PC-9 (cell line): ENCODE results near the gene TMEM119. TPM values are rescaled to one million over a fixed set of nuclear protein-coding genes. Genes with fewer than 3 reads are reported as not detected.

ENCODE experiments used
- BruUV-seq: library from RNA; stranded (reverse); fragments of 400-500 nt; replicated peaks from 2 replicates; lab custom pipeline; 2021; lab: Mats Ljungman, UMichigan
- CTCF ChIA-PET: fragments of 300-600 bp; sonication (Branson Sonifier 250); formaldehyde crosslinking; loops from one replicate; lab custom pipeline; 2022; ENCODE audit warnings: antibody characterized with exemption; lab: Charles Lee
- POLR2A ChIA-PET: fragments of 300-600 bp; sonication (Branson Sonifier 250); formaldehyde crosslinking; loops from one replicate; lab custom pipeline; 2022; ENCODE audit warnings: antibody characterized with exemption; ENCODE audit not compliant: unreplicated experiment; lab: Charles Lee
- DNase-seq, 2 experiments: peaks; one replicate each; pipeline versions ENCODE4 v3.0.0 to v3.0.0-alpha.2; 2015 to 2022; ENCODE audit warnings: mixed read lengths in 1 of 2
- H2AFZ ChIP-seq: fragments of 200-600 bp; sonication (generic); 2 replicates; pipeline ENCODE4 v1.8.1; 2017; ENCODE audit warnings: antibody characterized with exemption
- H3F3A ChIP-seq: fragments of 200-600 bp; sonication (generic); 2 replicates; pipeline ENCODE4 v1.8.1; 2017; ENCODE audit warnings: antibody characterized with exemption, mild to moderate bottlenecking, low read depth; ENCODE audit not compliant: insufficient read depth
- H3K27ac ChIP-seq: fragments of 200-600 bp; sonication (generic); 2 replicates; pipeline ENCODE4 v1.6.1; 2016; ENCODE audit warnings: mixed run types
- H3K27me3 ChIP-seq: fragments of 200-600 bp; sonication (generic); 2 replicates; pipeline ENCODE4 v1.6.1; 2016; ENCODE audit warnings: low read depth, mixed run types; ENCODE audit not compliant: insufficient read depth
- H3K36me3 ChIP-seq: fragments of 200-600 bp; sonication (generic); 2 replicates; pipeline ENCODE4 v1.6.1; 2016; ENCODE audit warnings: low read depth, mixed run types
- H3K4me1 ChIP-seq: fragments of 200-600 bp; sonication (generic); replicated peaks from 2 replicates; pipeline ENCODE4 v1.6.1; 2016; ENCODE audit warnings: mixed run types; ENCODE audit not compliant: insufficient read depth
- H3K4me2 ChIP-seq: fragments of 200-600 bp; sonication (generic); 2 replicates; pipeline ENCODE4 v1.6.1; 2017; ENCODE audit warnings: mixed run types
- H3K4me3 ChIP-seq: fragments of 200-600 bp; sonication (generic); 2 replicates; pipeline ENCODE4 v1.6.1; 2016; ENCODE audit warnings: mixed run types
- H3K79me2 ChIP-seq: fragments of 200-600 bp; sonication (generic); 2 replicates; pipeline ENCODE4 v1.6.1; 2017; ENCODE audit warnings: low read depth, mixed run types
- H3K9me2 ChIP-seq: fragments of 200-600 bp; sonication (generic); 2 replicates; pipeline ENCODE4 v1.8.1; 2017; ENCODE audit warnings: mild to moderate bottlenecking; ENCODE audit not compliant: insufficient read depth
- H3K9me3 ChIP-seq: fragments of 200-600 bp; sonication (generic); 2 replicates; pipeline ENCODE4 v1.8.1; 2016; ENCODE audit warnings: low read depth; ENCODE audit not compliant: insufficient read depth
- H4K20me1 ChIP-seq: fragments of 200-600 bp; sonication (generic); 2 replicates; pipeline ENCODE4 v1.8.1; 2017; ENCODE audit not compliant: insufficient read depth
- EZH2 ChIP-seq: fragments of 200-600 bp; sonication (generic); IDR thresholded peaks from 2 replicates; pipeline ENCODE4 v1.8.0; 2017; ENCODE audit warnings: antibody characterized with exemption, low read depth
- intact Hi-C: fragments of 100-400 bp; cut with micrococcal nuclease; formaldehyde crosslinking; loops from one replicate; pipeline ENCODE4 v1.10.0; 2022; ENCODE audit not compliant: unreplicated experiment
- total RNA-seq: library from RNA; stranded (reverse); gene quantifications from 2 replicates; pipeline ENCODE4 v1.2.3, GENCODE V29; 2021
- TF ChIP-seq, protein P1 (sequence below): fragments of 200-600 bp; sonication (generic); conservative IDR thresholded peaks from 2 replicates; pipeline ENCODE4 v1.6.1; 2017; ENCODE audit warnings: mixed run types, antibody characterized with exemption, mild to moderate bottlenecking, moderate library complexity

TMEM119 gene
- total RNA-seq, 1 experiment from 2014 or later, result not detected

DNA sequence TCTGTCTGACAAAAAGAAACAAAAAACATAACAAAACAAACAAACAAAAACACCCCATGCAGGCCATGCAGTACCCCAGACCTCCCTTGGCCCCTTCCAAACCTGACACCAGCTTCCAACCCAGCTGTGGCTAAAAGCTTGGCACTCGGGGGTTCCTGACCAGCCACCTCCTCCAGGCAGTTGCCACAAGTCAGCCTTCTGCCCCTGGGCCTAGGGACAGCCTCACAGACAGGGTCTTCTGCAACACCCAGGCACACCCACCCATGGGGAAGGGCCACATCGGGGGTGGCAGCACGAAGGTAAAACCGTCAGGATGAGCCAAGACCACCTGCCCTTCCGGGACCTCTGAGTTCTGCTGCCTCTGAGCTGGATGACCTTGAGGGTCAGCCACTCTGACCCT lies 10.7 kb upstream of the TMEM119 start:
- no TSS peak for BruUV-seq
- POLR2A ChIA-PET, result no interaction called here
- no peak overlapping the region for H3K4me3 ChIP-seq
- H2AFZ ChIP-seq, result no peak overlapping the region
- H3K9me2 ChIP-seq, result no peaks in the 10 kb centered on the region
- H3K79me2 ChIP-seq, result no peaks in the 10 kb centered on the region
- no peak overlapping the region for H3K4me2 ChIP-seq
- TF ChIP-seq, protein P1, sequence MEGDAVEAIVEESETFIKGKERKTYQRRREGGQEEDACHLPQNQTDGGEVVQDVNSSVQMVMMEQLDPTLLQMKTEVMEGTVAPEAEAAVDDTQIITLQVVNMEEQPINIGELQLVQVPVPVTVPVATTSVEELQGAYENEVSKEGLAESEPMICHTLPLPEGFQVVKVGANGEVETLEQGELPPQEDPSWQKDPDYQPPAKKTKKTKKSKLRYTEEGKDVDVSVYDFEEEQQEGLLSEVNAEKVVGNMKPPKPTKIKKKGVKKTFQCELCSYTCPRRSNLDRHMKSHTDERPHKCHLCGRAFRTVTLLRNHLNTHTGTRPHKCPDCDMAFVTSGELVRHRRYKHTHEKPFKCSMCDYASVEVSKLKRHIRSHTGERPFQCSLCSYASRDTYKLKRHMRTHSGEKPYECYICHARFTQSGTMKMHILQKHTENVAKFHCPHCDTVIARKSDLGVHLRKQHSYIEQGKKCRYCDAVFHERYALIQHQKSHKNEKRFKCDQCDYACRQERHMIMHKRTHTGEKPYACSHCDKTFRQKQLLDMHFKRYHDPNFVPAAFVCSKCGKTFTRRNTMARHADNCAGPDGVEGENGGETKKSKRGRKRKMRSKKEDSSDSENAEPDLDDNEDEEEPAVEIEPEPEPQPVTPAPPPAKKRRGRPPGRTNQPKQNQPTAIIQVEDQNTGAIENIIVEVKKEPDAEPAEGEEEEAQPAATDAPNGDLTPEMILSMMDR, result no peak
- TF ChIP-seq EZH2, result no peak
- no peaks in the 10 kb centered on the region for H4K20me1 ChIP-seq
- CTCF ChIA-PET, result no interaction called here
- H3K36me3 ChIP-seq, result no peaks in the 10 kb centered on the region
- H3K9me3 ChIP-seq, result no peaks in the 10 kb centered on the region
- H3K27ac ChIP-seq, result no peak overlapping the region
- intact Hi-C loops, result no loop called here
- no peaks in the 10 kb centered on the region for H3K27me3 ChIP-seq
- H3F3A ChIP-seq, result no peaks in the 10 kb centered on the region
- no peak for DNase-seq
- H3K4me1 ChIP-seq, result 0 out of 2 replicates have a peak, but pooled peaks cover 5% of the 10 kb centered on the region

DNA sequence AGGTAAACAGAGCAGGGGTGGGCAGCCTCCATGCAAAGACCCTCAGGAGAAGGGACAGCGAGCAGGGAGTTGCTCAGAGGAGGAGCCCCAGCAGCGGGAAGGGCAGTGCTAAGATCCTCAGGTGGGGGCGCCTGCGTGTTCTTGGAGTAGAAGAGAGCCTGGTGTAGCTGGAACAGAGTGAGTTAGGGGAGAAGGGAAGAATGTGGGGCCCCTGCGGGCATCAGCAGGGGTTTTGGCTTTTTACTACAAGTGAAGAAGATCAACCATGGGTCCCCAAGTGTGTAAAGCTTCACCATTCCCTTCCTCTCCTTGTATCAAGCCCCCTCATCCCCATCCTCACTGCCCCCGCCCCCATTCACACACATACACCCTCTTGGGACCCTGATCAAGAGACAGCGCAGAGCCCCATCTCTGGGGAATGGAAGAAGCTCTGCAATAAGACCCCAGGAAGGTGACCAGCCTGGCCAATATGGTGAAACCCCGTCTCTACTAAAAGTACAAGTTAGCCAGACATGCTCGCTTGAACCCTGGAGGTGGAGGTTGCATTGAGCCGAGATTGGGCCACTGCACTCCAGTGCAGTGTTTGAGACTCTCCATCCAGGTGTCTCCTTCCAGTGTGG lies 10.2 kb upstream of the TMEM119 start:
- H4K20me1 ChIP-seq, result no peaks in the 10 kb centered on the region
- DNase-seq, result no peak
- H3K36me3 ChIP-seq, result no peaks in the 10 kb centered on the region
- no peaks in the 10 kb centered on the region for H3K9me2 ChIP-seq
- no peak overlapping the region for H3K4me3 ChIP-seq
- ChIA-PET CTCF (no interaction called here), POLR2A (no interaction called here)
- no peak overlapping the region for H3K4me2 ChIP-seq
- H3K4me1 ChIP-seq, result 0 out of 2 replicates have a peak, but pooled peaks cover 5% of the 10 kb centered on the region
- no peaks in the 10 kb centered on the region for H3F3A ChIP-seq
- BruUV-seq, result no TSS peak
- no peak for TF ChIP-seq EZH2
- TF ChIP-seq, protein P1, result no peak
- intact Hi-C loops, result no loop called here
- no peak overlapping the region for H3K27ac ChIP-seq
- H3K9me3 ChIP-seq, result no peaks in the 10 kb centered on the region
- H3K27me3 ChIP-seq, result no peaks in the 10 kb centered on the region
- no peaks in the 10 kb centered on the region for H3K79me2 ChIP-seq
- H2AFZ ChIP-seq, result no peak overlapping the region

- no peaks in the 10 kb centered on the region for H3K27me3 ChIP-seq
Measured at GRCh38 chr12:108606492-108606891, 8.6 kb upstream of the TMEM119 start.

More at GRCh38 chr12:108606492-108606891, 8.6 kb upstream of the TMEM119 start:
- no TSS peak for BruUV-seq
- TF ChIP-seq, protein P1, result no peak
- TF ChIP-seq EZH2, result no peak
- Histone ChIP-seq H2AFZ (no peak overlapping the region), H3K9me2 (no peaks in the 10 kb centered on the region), H3K4me1 (no peaks in the 10 kb centered on the region), H3K27ac (no peak overlapping the region), H3K4me3 (no peak overlapping the region), H3K79me2 (no peaks in the 10 kb centered on the region), H3K36me3 (no peaks in the 10 kb centered on the region), H3K4me2 (no peak overlapping the region), H3K9me3 (no peaks in the 10 kb centered on the region), H3F3A (no peaks in the 10 kb centered on the region), H4K20me1 (no peaks in the 10 kb centered on the region)
- no peak for DNase-seq
- ChIA-PET POLR2A (no interaction called here), CTCF (no interaction called here)
- intact Hi-C loops, result no loop called here
